GM12865 (cell line): ENCODE results near the gene RASA3.

ENCODE experiments used
- DNase-seq: peaks from one replicate; pipeline ENCODE4 v3.0.0; 2010; ENCODE audit warnings: low read depth
- H3K4me3 ChIP-seq: 2 replicates; pipeline ENCODE4 v1.5.1; 2011; ENCODE audit warnings: mild to moderate bottlenecking, low read depth, low read length, control low read depth
- CTCF ChIP-seq: IDR thresholded peaks from 2 replicates; pipeline ENCODE4 v1.5.1; 2011; ENCODE audit warnings: low read length, control low read depth, low read depth, inconsistent platforms; ENCODE audit not compliant: insufficient read depth; ENCODE audit errors: missing control alignments

RASA3 gene

GRCh38 chr13:113999618-113999910 lies 132.9 kb downstream of the RASA3 start:
- DNase-seq, result no peak
- no peak overlapping the region for H3K4me3 ChIP-seq

GRCh38 chr13:113998781-113999617 lies 133.4 kb downstream of the RASA3 start:
- no peak for DNase-seq
- no peak for TF ChIP-seq CTCF
- H3K4me3 ChIP-seq, result no peak overlapping the region

More at GRCh38 chr13:113999618-113999910, 132.9 kb downstream of the RASA3 start:
- no peak for TF ChIP-seq CTCF

GRCh38 chr13:113997845-113998751 lies 134.3 kb downstream of the RASA3 start:
- H3K4me3 ChIP-seq, result no peak overlapping the region
- DNase-seq, result no peak
- no peak for TF ChIP-seq CTCF

DNA sequence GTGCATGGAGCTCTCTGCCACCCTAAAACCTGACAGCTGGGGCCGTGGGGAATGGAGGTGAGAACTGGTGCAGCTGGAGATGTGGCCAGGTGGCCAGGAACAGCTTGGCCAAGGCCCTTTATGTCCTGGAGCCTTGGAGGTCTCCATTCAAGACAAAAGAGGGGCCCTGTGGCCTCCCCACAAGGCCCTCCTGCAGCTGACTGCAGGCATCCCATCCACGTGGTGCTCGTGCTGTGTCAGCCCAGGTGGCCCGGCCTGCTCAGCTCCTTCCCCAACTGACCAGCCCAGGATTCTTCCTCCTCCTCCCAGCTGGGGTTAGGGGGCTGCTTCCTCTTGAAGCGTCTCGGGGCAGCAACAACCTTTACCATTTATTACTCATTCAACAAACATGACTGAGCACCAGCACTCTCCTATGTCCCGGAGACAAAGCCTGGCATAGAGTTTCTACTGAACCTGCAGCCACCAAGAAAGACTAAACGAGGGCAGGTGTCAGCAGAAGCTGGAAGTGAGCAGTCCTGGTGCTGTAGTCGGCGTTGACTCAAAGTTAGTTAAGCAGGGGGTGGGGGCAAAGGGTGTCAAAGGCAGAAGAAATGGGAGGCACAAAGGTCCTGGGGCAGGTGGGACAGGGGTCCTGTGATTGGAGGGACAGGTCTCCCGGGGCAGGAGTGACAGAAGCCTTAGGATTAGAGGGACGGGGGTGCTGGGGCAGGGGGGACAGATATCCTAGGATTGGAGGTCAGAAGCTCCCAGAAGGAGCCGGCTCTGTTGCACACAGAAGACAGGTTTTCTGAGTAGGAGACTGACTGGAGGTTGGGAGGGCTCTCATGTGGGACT lies 135.3 kb downstream of the RASA3 start:
- no peak overlapping the region for H3K4me3 ChIP-seq
- TF ChIP-seq CTCF, result no peak
- DNase-seq, result no peak

DNA sequence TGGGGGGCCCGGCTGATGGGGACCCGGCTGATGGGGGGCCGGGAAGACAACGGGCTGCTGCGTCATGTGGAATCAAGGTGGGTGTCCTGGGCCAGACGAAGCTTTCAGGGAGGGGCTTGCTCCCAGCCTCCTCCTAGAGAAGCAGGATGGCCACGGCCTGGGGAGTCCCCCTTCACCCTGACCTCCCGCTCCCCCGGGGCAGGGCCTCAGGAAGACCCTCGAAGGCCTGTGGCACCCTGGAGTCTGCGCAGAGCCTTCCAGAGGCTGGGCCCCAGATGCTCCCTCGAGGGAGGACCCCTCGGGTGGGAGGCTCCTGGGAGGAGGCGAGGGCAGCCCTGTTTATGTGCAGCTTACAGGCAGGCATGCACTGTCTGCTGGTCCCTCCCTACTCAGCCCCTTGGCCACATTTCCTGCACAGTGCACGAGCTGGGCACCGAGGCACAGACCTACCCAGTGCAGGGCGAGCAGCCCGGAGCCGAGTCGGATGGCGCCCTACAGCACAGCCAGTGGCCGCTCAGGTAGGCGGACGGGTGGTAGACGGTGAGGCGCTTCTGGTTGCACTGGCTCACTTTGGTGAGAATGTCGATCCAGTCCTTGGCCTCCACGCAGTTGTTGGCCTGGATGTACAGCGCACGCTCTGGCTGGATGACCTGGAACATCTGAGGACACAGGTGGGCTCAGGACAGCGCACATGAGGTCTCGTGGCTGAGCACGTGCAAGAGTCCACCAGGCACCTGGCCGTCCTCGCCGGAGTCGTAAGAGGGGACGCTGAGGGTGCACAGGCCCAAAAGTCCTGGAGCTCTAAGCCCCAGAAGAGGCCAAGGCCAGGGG lies 136.1 kb downstream of the RASA3 start:
- no peak for DNase-seq
- TF ChIP-seq CTCF, result no peak
- H3K4me3 ChIP-seq, result no peak overlapping the region
